Activated T-cell treated with anti-CD3 and anti-CD28 coated beads for 48 hours (primary cell): ENCODE data around the gene MVD.
A peak's percentile ranks its signal among the peaks of the same experiment; 100 is the strongest.

Experiments
- DNase-seq: peaks from one replicate; pipeline ENCODE4 v3.0.0-alpha.2; 2020; ENCODE audit warnings: low read depth

The MVD gene

GRCh38 chr16:88640039-88640495 is 22.8 kb downstream of the MVD start:
- no peak for DNase-seq

- no peak for DNase-seq
Measured at GRCh38 chr16:88639231-88640038, 23.5 kb downstream of the MVD start.

GRCh38 chr16:88638323-88639230 is 24.3 kb downstream of the MVD start, which contains the start of gene IL17C:
TSS of gene IL17C (plus strand) at chr16:88638572. CDS start at chr16:88638642, 70 bp downstream.
- no peak for DNase-seq

- no peak for DNase-seq
Measured at GRCh38 chr16:88636488-88637265, 26.2 kb downstream of the MVD start.

- DNase-seq, result no peak
Measured at GRCh38 chr16:88635671-88636319, 27.1 kb downstream of the MVD start.

GRCh38 chr16:88634994-88635670 is 27.8 kb downstream of the MVD start:
- DNase-seq, result no peak

GRCh38 chr16:88634141-88634993 is 28.5 kb downstream of the MVD start:
- peak; percentile 46 for DNase-seq

GRCh38 chr16:88633684-88634140 is 29.2 kb downstream of the MVD start:
- DNase-seq, result peak; percentile 44

GRCh38 chr16:88632587-88632930 is 30.3 kb downstream of the MVD start:
- no peak for DNase-seq

GRCh38 chr16:88631920-88632586 is 30.8 kb downstream of the MVD start:
- no peak for DNase-seq

GRCh38 chr16:88631384-88631783 is 31.5 kb downstream of the MVD start:
- DNase-seq, result no peak

- DNase-seq, result no peak
Measured at GRCh38 chr16:88630941-88631340, 31.9 kb downstream of the MVD start.

- no peak for DNase-seq
Measured at GRCh38 chr16:88630433-88630832, 32.5 kb downstream of the MVD start.

- no peak for DNase-seq
Measured at GRCh38 chr16:88629835-88630234, 33.1 kb downstream of the MVD start.

GRCh38 chr16:88628512-88628974 is 34.3 kb downstream of the MVD start:
- DNase-seq, result no peak

GRCh38 chr16:88627531-88628411 is 35.1 kb downstream of the MVD start:
- no peak for DNase-seq

- DNase-seq, result no peak
Measured at GRCh38 chr16:88626646-88627045, 36.2 kb downstream of the MVD start.

GRCh38 chr16:88624977-88625576 is 37.8 kb downstream of the MVD start:
- DNase-seq, result no peak
